A673 (cell line): ENCODE results near the gene PHETA2. TPM values are rescaled to one million over a fixed set of nuclear protein-coding genes. Genes with fewer than 3 reads are reported as not detected.

Source experiments
- BruUV-seq: library from RNA; stranded (reverse); fragments of 400-500 nt; replicated peaks from 2 replicates; lab custom pipeline; 2021; lab: Mats Ljungman, UMichigan
- CTCF ChIA-PET: fragments of 300-600 bp; sonication (Branson Sonifier 250); formaldehyde crosslinking; loops from one replicate; lab custom pipeline; 2022; ENCODE audit warnings: antibody characterized with exemption; lab: Charles Lee
- POLR2A ChIA-PET: fragments of 300-600 bp; sonication (Branson Sonifier 250); formaldehyde crosslinking; loops from one replicate; lab custom pipeline; 2022; ENCODE audit warnings: antibody characterized with exemption; ENCODE audit not compliant: low non-redundant PET; lab: Charles Lee
- DNase-seq: peaks from one replicate; pipeline ENCODE4 v3.0.0-alpha.2; 2015; ENCODE audit warnings: low spot score
- H3K27ac ChIP-seq: fragments of 200-600 bp; sonication (generic); 2 replicates; pipeline ENCODE4 v1.5.1; 2016; ENCODE audit warnings: mixed run types, low read depth, mild to moderate bottlenecking, mixed read lengths, antibody characterized with exemption, low read length; ENCODE audit not compliant: poor library complexity, severe bottlenecking
- H3K27me3 ChIP-seq: fragments of 200-600 bp; sonication (generic); replicated peaks from 2 replicates; pipeline ENCODE4 v1.6.1; 2017; ENCODE audit warnings: mixed run types, low read depth, mild to moderate bottlenecking, mixed read lengths, antibody characterized with exemption, low read length; ENCODE audit not compliant: insufficient read depth, poor library complexity
- H3K36me3 ChIP-seq: fragments of 200-600 bp; sonication (generic); 2 replicates; pipeline ENCODE4 v1.6.1; 2016; ENCODE audit warnings: mixed run types, mild to moderate bottlenecking, mixed read lengths, antibody characterized with exemption, low read length; ENCODE audit not compliant: insufficient read depth, poor library complexity, severe bottlenecking
- H3K4me1 ChIP-seq: fragments of 200-600 bp; sonication (generic); 2 replicates; pipeline ENCODE4 v1.6.1; 2017; ENCODE audit warnings: mixed run types, mild to moderate bottlenecking, mixed read lengths, antibody characterized with exemption, low read length; ENCODE audit not compliant: insufficient read depth, poor library complexity, severe bottlenecking
- H3K4me3 ChIP-seq: fragments of 200-600 bp; sonication (generic); 2 replicates; pipeline ENCODE4 v1.5.1; 2016; ENCODE audit warnings: low read depth, mixed run types, mild to moderate bottlenecking, mixed read lengths, low read length; ENCODE audit not compliant: poor library complexity, severe bottlenecking
- H3K9me3 ChIP-seq: fragments of 200-600 bp; sonication (generic); 2 replicates; pipeline ENCODE4 v1.6.1; 2016; ENCODE audit warnings: mixed run types, low read depth, mild to moderate bottlenecking, mixed read lengths, antibody characterized with exemption, low read length; ENCODE audit not compliant: poor library complexity, severe bottlenecking
- CTCF ChIP-seq: fragments of 300-800, 200-600 bp; sonication (generic); conservative IDR thresholded peaks from 2 replicates; pipeline ENCODE4 v1.5.1; 2017; ENCODE audit warnings: low read depth, mild to moderate bottlenecking, antibody characterized with exemption, low read length, moderate library complexity, mixed read lengths
- EZH2 ChIP-seq: fragments of 200-600 bp; sonication (generic); IDR thresholded peaks from 2 replicates; pipeline ENCODE4 v1.6.1; 2017; ENCODE audit warnings: borderline replicate concordance, low read depth, mild to moderate bottlenecking, mixed read lengths, antibody characterized with exemption, low read length; ENCODE audit not compliant: poor library complexity, severe bottlenecking
- intact Hi-C: fragments of 100-400 bp; cut with micrococcal nuclease; formaldehyde crosslinking; loops from one replicate; pipeline ENCODE4 v1.10.0; 2022; ENCODE audit not compliant: unreplicated experiment
- total RNA-seq: library from RNA; stranded (reverse); gene quantifications from 2 replicates; pipeline ENCODE4 v1.2.3, GENCODE V29; 2021

The PHETA2 gene
- total RNA-seq, 1 experiment from 2014 or later: 0.97 TPM

GRCh38 chr22:42060489-42060888, 13.6 kb upstream of the PHETA2 start:
- no TSS peak for BruUV-seq
- CTCF ChIA-PET: no interaction called here
- no peaks in the 10 kb centered on the region for H3K4me1 ChIP-seq
- H3K9me3 ChIP-seq: peaks cover 16% of the 10 kb centered on the region
- H3K27me3 ChIP-seq: no peaks in the 10 kb centered on the region
- DNase-seq: no peak
- no peak overlapping the region for H3K4me3 ChIP-seq
- POLR2A ChIA-PET: no interaction called here
- no peak for TF ChIP-seq EZH2
- no peak for TF ChIP-seq CTCF
- intact Hi-C loops: no loop called here
- H3K36me3 ChIP-seq: peaks cover 16% of the 10 kb centered on the region
- H3K27ac ChIP-seq: no peak overlapping the region

DNA sequence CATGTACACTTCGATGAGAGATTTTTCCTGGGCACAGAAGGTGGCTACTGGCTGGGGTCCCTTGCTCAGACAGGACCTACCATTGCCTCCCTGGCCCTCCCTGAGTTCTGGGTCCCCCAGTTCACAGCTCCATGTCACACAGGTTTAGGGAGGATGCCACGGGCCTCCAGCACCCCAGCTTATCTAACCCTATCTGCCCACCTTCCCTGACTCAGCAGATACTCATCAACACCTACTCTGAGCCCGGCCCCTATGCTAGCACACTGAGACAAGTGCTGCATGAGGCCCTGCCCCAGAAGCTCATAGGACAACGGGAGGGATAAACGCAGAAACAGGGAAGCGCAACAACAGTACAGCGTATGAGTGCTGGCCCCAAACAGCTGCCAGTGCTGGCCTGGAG, 13.0 kb upstream of the PHETA2 start:
- no peak for TF ChIP-seq CTCF
- TF ChIP-seq EZH2: no peak
- CTCF ChIA-PET: interaction anchor here (0.6 kb wide), 1 partner anchor 88 kb away, joined by 3 read pairs; no protein-coding TSS in a partner anchor
- H3K4me1 ChIP-seq: no peaks in the 10 kb centered on the region
- no peak for DNase-seq
- H3K4me3 ChIP-seq: no peak overlapping the region
- POLR2A ChIA-PET: no interaction called here
- peaks cover 16% of the 10 kb centered on the region for H3K36me3 ChIP-seq
- H3K27me3 ChIP-seq: no peaks in the 10 kb centered on the region
- intact Hi-C loops: no loop called here
- no peak overlapping the region for H3K27ac ChIP-seq
- H3K9me3 ChIP-seq: peaks cover 16% of the 10 kb centered on the region
- no TSS peak for BruUV-seq

GRCh38 chr22:42062506-42063170, 11.4 kb upstream of the PHETA2 start:
- Histone ChIP-seq H3K27me3 (no peaks in the 10 kb centered on the region), H3K27ac (no peak overlapping the region), H3K4me1 (no peaks in the 10 kb centered on the region), H3K4me3 (no peak overlapping the region), H3K9me3 (peaks cover 4% of the 10 kb centered on the region), H3K36me3 (peaks cover 20% of the 10 kb centered on the region)
- TF ChIP-seq EZH2: no peak
- TF ChIP-seq CTCF: no peak
- no peak for DNase-seq
- ChIA-PET CTCF (no interaction called here), POLR2A (no interaction called here)
- BruUV-seq: no TSS peak
- intact Hi-C loops: no loop called here
